GM23338 (cell line): ENCODE measurements around the gene CNNM2. TPM values are rescaled to one million over a fixed set of nuclear protein-coding genes. Genes with fewer than 3 reads are reported as not detected.

ENCODE experiments used
- CREB1 ChIP-seq: fragments of 250-450 bp; sonication (Bioruptor Pico); IDR thresholded peaks from 2 replicates; pipeline ENCODE4 v1.5.0; 2020; ENCODE audit warnings: low read depth, mild to moderate bottlenecking, moderate library complexity
- EZH2 ChIP-seq: fragments of 200-600 bp; sonication (generic); IDR thresholded peaks from one replicate; pipeline ENCODE4 v1.8.0; 2017; ENCODE audit warnings: antibody characterized with exemption, mild to moderate bottlenecking, low read depth; ENCODE audit not compliant: unreplicated experiment
- EZH2phosphoT487 ChIP-seq: fragments of 200-600 bp; sonication (generic); IDR thresholded peaks from one replicate; pipeline ENCODE4 v1.8.1; 2018; ENCODE audit warnings: antibody characterized with exemption; ENCODE audit not compliant: unreplicated experiment
- JUNB ChIP-seq: IDR thresholded peaks from one replicate; pipeline ENCODE4 v1.6.1; 2016; ENCODE audit warnings: antibody characterized with exemption; ENCODE audit not compliant: unreplicated experiment
- STAT1 ChIP-seq: IDR thresholded peaks from one replicate; pipeline ENCODE4 v1.6.1; 2016; ENCODE audit warnings: antibody characterized with exemption; ENCODE audit not compliant: unreplicated experiment
- ZNF114 ChIP-seq: fragments of 250-450 bp; sonication (Bioruptor Pico); IDR thresholded peaks from 2 replicates; pipeline ENCODE4 v1.5.0; 2020; ENCODE audit warnings: mild to moderate bottlenecking, moderate library complexity
- ZNF331 ChIP-seq: fragments of 250-450 bp; sonication (Bioruptor Pico); IDR thresholded peaks from 2 replicates; pipeline ENCODE4 v1.5.0; 2020; ENCODE audit warnings: low read depth, mild to moderate bottlenecking, moderate library complexity
- polyA plus RNA-seq: library from polyadenylated mRNA; unstranded; fragments of >200 nt; fragmentation: Nextera tagmentation; extraction: Ambion mirVana; gene quantifications from 2 replicates; pipeline ENCODE4 v1.2.1, GENCODE V29; 2016
- total RNA-seq: library from RNA; depleted of rRNA; stranded (reverse); fragments of >200 nt; shearing (Covaris generic); gene quantifications from 2 replicates; pipeline ENCODE4 v1.2.3, GENCODE V29; 2014
- TF ChIP-seq, protein P1 (sequence below): fragments of 250-450 bp; sonication (Bioruptor Pico); IDR thresholded peaks from 2 replicates; pipeline ENCODE4 v1.5.0; 2020; ENCODE audit warnings: mild to moderate bottlenecking, moderate library complexity
- TF ChIP-seq, protein P2 (sequence below): IDR thresholded peaks from one replicate; pipeline ENCODE4 v1.6.1; 2018; ENCODE audit warnings: antibody characterized with exemption; ENCODE audit not compliant: unreplicated experiment

Gene CNNM2
- total and polyA plus RNA-seq, 2 experiments from 2014 or later: 4.5 to 31.3 TPM

DNA sequence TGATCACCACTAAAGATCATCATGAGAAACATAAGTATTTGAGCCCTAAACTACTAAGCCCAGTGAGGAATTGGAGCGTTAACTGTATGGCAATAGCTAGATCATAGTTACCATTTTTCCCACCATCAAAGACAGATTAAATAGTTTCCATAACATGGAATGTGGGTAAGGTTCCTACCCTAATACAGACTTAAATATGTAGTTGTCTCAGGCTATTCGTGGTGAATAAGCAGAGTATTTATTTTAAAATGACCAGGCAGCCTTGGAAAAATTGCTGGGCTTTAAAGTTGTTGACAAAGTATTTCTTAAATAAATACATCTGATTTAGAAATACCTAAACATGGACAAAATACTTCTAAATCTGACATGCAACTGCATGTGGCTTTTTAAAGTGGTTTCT lies 168.2 kb downstream of the CNNM2 start (continued):
- TF ChIP-seq, protein P1, sequence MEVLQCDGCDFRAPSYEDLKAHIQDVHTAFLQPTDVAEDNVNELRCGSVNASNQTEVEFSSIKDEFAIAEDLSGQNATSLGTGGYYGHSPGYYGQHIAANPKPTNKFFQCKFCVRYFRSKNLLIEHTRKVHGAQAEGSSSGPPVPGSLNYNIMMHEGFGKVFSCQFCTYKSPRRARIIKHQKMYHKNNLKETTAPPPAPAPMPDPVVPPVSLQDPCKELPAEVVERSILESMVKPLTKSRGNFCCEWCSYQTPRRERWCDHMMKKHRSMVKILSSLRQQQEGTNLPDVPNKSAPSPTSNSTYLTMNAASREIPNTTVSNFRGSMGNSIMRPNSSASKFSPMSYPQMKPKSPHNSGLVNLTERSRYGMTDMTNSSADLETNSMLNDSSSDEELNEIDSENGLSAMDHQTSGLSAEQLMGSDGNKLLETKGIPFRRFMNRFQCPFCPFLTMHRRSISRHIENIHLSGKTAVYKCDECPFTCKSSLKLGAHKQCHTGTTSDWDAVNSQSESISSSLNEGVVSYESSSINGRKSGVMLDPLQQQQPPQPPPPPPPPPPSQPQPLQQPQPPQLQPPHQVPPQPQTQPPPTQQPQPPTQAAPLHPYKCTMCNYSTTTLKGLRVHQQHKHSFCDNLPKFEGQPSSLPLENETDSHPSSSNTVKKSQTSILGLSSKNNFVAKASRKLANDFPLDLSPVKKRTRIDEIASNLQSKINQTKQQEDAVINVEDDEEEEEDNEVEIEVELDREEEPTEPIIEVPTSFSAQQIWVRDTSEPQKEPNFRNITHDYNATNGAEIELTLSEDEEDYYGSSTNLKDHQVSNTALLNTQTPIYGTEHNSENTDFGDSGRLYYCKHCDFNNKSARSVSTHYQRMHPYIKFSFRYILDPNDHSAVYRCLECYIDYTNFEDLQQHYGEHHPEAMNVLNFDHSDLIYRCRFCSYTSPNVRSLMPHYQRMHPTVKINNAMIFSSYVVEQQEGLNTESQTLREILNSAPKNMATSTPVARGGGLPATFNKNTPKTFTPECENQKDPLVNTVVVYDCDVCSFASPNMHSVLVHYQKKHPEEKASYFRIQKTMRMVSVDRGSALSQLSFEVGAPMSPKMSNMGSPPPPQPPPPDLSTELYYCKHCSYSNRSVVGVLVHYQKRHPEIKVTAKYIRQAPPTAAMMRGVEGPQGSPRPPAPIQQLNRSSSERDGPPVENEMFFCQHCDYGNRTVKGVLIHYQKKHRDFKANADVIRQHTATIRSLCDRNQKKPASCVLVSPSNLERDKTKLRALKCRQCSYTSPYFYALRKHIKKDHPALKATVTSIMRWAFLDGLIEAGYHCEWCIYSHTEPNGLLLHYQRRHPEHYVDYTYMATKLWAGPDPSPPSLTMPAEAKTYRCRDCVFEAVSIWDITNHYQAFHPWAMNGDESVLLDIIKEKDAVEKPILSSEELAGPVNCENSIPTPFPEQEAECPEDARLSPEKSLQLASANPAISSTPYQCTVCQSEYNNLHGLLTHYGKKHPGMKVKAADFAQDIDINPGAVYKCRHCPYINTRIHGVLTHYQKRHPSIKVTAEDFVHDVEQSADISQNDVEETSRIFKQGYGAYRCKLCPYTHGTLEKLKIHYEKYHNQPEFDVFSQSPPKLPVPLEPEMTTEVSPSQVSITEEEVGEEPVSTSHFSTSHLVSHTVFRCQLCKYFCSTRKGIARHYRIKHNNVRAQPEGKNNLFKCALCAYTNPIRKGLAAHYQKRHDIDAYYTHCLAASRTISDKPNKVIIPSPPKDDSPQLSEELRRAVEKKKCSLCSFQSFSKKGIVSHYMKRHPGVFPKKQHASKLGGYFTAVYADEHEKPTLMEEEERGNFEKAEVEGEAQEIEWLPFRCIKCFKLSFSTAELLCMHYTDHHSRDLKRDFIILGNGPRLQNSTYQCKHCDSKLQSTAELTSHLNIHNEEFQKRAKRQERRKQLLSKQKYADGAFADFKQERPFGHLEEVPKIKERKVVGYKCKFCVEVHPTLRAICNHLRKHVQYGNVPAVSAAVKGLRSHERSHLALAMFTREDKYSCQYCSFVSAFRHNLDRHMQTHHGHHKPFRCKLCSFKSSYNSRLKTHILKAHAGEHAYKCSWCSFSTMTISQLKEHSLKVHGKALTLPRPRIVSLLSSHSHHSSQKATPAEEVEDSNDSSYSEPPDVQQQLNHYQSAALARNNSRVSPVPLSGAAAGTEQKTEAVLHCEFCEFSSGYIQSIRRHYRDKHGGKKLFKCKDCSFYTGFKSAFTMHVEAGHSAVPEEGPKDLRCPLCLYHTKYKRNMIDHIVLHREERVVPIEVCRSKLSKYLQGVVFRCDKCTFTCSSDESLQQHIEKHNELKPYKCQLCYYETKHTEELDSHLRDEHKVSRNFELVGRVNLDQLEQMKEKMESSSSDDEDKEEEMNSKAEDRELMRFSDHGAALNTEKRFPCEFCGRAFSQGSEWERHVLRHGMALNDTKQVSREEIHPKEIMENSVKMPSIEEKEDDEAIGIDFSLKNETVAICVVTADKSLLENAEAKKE: no peak
- TF ChIP-seq EZH2 (no peak), STAT1 (no peak), JUNB (no peak), EZH2phosphoT487 (no peak), ZNF114 (CRISPR knock-in tag) (no peak), ZNF331 (CRISPR knock-in tag) (no peak), CREB1 (CRISPR knock-in tag) (no peak)
- TF ChIP-seq, protein P2, sequence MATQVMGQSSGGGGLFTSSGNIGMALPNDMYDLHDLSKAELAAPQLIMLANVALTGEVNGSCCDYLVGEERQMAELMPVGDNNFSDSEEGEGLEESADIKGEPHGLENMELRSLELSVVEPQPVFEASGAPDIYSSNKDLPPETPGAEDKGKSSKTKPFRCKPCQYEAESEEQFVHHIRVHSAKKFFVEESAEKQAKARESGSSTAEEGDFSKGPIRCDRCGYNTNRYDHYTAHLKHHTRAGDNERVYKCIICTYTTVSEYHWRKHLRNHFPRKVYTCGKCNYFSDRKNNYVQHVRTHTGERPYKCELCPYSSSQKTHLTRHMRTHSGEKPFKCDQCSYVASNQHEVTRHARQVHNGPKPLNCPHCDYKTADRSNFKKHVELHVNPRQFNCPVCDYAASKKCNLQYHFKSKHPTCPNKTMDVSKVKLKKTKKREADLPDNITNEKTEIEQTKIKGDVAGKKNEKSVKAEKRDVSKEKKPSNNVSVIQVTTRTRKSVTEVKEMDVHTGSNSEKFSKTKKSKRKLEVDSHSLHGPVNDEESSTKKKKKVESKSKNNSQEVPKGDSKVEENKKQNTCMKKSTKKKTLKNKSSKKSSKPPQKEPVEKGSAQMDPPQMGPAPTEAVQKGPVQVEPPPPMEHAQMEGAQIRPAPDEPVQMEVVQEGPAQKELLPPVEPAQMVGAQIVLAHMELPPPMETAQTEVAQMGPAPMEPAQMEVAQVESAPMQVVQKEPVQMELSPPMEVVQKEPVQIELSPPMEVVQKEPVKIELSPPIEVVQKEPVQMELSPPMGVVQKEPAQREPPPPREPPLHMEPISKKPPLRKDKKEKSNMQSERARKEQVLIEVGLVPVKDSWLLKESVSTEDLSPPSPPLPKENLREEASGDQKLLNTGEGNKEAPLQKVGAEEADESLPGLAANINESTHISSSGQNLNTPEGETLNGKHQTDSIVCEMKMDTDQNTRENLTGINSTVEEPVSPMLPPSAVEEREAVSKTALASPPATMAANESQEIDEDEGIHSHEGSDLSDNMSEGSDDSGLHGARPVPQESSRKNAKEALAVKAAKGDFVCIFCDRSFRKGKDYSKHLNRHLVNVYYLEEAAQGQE: no peak
